AG10803 (cell line): ENCODE measurements around the gene TEX261.

Experiments
- DNase-seq: peaks from one replicate; pipeline ENCODE4 v3.0.0; 2010; ENCODE audit warnings: low read depth
- H3K4me3 ChIP-seq: 2 replicates; pipeline ENCODE4 v1.5.1; 2011; ENCODE audit warnings: mild to moderate bottlenecking, low read length, control low read depth
- TF ChIP-seq, protein P1 (sequence below): conservative IDR thresholded peaks from 2 replicates; pipeline ENCODE4 v1.5.1; 2011; ENCODE audit warnings: mild to moderate bottlenecking, low read length, control low read depth, inconsistent platforms

The TEX261 gene

DNA sequence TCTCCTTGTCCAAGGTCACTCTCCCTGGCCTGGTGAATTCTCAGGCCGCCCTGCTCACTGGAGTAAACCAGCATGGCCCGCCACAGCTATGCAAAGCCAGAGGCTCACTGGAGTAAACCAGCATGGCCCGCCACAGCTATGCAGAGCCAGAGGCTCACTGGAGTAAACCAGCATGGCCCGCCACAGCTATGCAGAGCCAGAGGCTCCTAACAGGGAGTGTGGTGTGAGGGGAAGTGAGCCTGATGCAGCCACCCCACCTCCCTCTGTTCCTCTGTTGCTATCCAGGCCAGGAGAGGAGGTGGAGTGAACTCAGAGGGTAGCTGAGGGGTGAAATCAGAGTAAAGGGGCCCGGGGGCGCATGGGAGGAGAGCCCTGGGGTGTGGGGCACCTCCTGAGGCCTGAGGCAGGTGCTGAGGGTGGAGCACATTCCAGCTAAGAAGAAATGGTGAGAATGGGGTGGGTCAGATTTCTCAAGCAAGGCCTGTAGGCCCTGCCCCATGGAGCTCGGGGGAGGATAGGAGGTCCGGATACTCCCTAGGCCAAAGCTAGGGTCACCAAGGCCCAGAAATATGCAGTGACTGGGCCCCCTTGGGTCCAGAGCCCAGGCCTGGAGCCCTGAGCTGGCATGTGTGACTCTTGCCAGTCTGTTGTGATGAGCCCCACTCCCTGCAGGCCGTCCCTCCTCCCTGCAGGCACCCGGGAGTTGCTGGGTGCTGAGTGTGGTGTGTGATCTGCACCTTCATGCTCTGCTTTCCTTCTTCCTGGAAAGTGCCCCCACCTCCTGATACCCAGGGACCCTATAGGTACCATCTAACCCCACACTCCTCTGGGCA, 57.5 kb downstream of the TEX261 start:
- TF ChIP-seq, protein P1, sequence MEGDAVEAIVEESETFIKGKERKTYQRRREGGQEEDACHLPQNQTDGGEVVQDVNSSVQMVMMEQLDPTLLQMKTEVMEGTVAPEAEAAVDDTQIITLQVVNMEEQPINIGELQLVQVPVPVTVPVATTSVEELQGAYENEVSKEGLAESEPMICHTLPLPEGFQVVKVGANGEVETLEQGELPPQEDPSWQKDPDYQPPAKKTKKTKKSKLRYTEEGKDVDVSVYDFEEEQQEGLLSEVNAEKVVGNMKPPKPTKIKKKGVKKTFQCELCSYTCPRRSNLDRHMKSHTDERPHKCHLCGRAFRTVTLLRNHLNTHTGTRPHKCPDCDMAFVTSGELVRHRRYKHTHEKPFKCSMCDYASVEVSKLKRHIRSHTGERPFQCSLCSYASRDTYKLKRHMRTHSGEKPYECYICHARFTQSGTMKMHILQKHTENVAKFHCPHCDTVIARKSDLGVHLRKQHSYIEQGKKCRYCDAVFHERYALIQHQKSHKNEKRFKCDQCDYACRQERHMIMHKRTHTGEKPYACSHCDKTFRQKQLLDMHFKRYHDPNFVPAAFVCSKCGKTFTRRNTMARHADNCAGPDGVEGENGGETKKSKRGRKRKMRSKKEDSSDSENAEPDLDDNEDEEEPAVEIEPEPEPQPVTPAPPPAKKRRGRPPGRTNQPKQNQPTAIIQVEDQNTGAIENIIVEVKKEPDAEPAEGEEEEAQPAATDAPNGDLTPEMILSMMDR = no peak
- no peak overlapping the region for H3K4me3 ChIP-seq
- peak; percentile 24 for DNase-seq

DNA sequence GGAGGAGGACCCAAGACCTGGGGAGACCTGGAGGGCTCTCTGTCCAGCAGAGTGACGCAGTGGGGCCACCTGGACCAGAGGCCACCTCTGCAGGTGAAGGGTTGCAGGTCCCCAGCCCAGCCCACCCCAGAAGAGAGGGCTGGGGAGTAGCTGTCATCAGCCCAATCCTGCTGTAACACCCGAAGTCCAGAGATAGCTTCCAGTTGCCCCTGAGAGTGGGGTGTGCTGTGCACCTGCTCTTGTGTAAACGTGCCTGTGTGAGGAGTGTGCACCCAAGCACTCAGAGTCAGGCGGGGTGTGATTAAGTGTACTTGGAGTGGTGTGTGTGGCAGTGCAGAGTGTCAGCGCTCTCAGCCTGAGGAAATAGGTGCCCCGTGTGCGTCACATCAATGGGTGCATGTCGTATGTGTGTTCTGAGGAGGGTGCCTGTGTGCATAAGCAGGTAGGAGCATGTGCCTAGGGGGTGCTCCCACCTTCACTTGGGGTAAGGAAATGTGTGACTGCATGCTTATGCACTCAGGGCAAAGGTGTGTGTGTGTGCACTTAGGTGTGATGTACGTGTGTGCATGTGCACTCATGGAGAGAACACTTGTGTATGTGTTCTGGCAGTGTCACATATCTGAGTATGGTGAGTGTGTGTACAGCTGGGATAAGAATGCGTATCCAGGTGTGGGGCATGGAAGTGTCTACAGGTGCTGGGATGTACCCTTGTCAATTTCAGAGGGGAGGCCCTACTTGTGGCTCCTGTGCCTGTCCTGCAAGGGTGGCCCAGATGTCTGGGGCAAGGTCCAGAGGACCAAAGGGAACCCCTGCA, 58.3 kb downstream of the TEX261 start:
- no peak overlapping the region for H3K4me3 ChIP-seq
- TF ChIP-seq, protein P1 = no peak
- no peak for DNase-seq
